ACC112 (cell line): ENCODE measurements around the gene SEC11A.

Source experiments
- H2AFZ ChIP-seq: fragments of 200-600 bp; sonication (generic); one replicate; pipeline ENCODE4 v1.6.0; 2017; ENCODE audit warnings: antibody characterized with exemption, low read length; ENCODE audit not compliant: unreplicated experiment
- H3K27ac ChIP-seq: fragments of 200-600 bp; sonication (generic); 2 replicates; pipeline ENCODE4 v1.5.1; 2014; ENCODE audit warnings: low read depth, mild to moderate bottlenecking, antibody characterized with exemption, low read length, moderate library complexity
- H3K27me3 ChIP-seq: fragments of 200-600 bp; sonication (generic); 2 replicates; pipeline ENCODE4 v1.6.1; 2014; ENCODE audit warnings: mild to moderate bottlenecking, antibody characterized with exemption, low read length, moderate library complexity, mixed read lengths; ENCODE audit not compliant: insufficient read depth
- H3K36me3 ChIP-seq: fragments of 200-600 bp; sonication (generic); 2 replicates; pipeline ENCODE4 v1.6.1; 2016; ENCODE audit warnings: mild to moderate bottlenecking, antibody characterized with exemption, low read length, moderate library complexity, mixed read lengths; ENCODE audit not compliant: insufficient read depth
- H3K4me1 ChIP-seq: fragments of 200-600 bp; sonication (generic); one replicate; pipeline ENCODE4 v1.6.1; 2016; ENCODE audit warnings: low read length, mixed read lengths; ENCODE audit not compliant: insufficient read depth, unreplicated experiment, control insufficient read depth
- H3K4me3 ChIP-seq: fragments of 200-600 bp; sonication (generic); 2 replicates; pipeline ENCODE4 v1.5.1; 2014; ENCODE audit warnings: mild to moderate bottlenecking, low read depth, low read length
- H3K79me2 ChIP-seq: fragments of 200-600 bp; sonication (generic); one replicate; pipeline ENCODE4 v1.6.0; 2016; ENCODE audit warnings: low read length; ENCODE audit not compliant: control insufficient read depth, unreplicated experiment, insufficient read depth

The SEC11A gene

DNA sequence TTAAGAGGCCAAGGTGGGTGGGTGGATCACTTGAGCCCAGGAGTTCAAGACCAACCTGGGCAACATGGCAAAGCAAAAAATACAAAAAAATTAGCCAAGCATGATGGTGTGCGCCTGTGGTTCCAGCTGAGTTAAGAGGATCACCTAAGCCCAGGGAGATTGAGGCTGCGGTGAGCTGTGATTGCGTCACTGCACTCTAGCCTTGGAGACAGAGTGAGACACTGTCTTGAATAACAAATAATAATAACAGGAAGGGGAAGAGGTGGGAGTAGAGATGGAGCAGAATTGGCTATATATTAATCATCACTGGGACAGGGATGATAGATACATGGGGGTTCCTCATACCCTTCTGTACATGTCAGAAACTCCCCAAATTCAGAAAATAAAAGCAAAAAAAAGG lies 34.1 kb downstream of the SEC11A start:
- H3K4me1 ChIP-seq = peaks cover 38% of the 10 kb centered on the region

DNA sequence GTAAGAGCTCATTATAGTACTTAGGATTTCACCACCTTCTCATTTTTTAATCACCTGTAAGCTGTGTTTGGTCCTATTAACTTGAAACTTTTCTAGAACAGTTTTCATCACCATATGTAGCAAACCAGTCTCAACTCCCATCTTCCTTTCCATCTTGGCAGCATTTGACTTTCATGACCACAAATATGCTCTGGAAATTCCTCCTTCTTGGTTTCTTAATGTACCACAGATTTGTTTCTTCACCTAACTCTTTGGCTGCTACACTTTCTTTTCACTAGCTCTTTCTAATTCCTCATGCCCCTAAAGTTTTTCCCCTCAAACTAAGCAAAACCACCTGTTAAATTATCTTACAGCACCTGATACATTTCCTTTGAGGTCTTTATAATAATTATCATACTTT lies 44.7 kb downstream of the SEC11A start:
- H3K36me3 ChIP-seq = peaks cover 28% of the 10 kb centered on the region
- H2AFZ ChIP-seq = no peak overlapping the region

More for the DNA sequence above, 34.1 kb downstream of the SEC11A start:
- peak overlapping the region; percentile 68 for H3K27ac ChIP-seq
- H3K4me3 ChIP-seq = no peak overlapping the region
- peaks cover 14% of the 10 kb centered on the region for H3K79me2 ChIP-seq
- no peak overlapping the region for H2AFZ ChIP-seq
- H3K27me3 ChIP-seq = no peaks in the 10 kb centered on the region
- peaks cover 14% of the 10 kb centered on the region; the same call in 1 of the 2 replicates for H3K36me3 ChIP-seq

DNA sequence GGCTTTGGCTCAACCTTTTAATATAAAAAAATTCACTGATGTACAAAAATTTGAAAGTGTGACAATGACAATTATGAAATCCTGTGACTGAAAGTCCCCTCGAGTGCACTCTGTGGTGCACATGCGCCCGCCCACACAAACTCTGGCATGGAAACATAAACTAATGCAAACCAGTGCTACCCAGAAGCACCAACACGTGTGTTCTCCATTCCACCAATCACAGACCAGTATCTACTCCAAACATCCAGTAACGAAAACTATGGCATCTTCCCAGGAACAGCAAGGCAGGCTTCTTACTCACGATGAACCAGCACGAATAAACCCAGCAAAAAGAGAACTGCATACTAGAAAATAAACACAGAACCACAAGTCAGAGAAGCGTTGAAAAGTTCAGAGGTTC lies 46.2 kb downstream of the SEC11A start:
- Histone ChIP-seq H3K27ac (peak overlapping the region; percentile 77), H3K4me1 (peaks cover 28% of the 10 kb centered on the region), H3K4me3 (no peak overlapping the region), H2AFZ (no peak overlapping the region), H3K27me3 (no peaks in the 10 kb centered on the region), H3K36me3 (peaks cover 33% of the 10 kb centered on the region), H3K79me2 (peaks cover 8% of the 10 kb centered on the region)

More for the DNA sequence above, 44.7 kb downstream of the SEC11A start:
- Histone ChIP-seq H3K79me2 (peaks cover 8% of the 10 kb centered on the region), H3K27ac (peak overlapping the region; percentile 69), H3K4me3 (no peak overlapping the region), H3K27me3 (no peaks in the 10 kb centered on the region), H3K4me1 (peaks cover 28% of the 10 kb centered on the region)

DNA sequence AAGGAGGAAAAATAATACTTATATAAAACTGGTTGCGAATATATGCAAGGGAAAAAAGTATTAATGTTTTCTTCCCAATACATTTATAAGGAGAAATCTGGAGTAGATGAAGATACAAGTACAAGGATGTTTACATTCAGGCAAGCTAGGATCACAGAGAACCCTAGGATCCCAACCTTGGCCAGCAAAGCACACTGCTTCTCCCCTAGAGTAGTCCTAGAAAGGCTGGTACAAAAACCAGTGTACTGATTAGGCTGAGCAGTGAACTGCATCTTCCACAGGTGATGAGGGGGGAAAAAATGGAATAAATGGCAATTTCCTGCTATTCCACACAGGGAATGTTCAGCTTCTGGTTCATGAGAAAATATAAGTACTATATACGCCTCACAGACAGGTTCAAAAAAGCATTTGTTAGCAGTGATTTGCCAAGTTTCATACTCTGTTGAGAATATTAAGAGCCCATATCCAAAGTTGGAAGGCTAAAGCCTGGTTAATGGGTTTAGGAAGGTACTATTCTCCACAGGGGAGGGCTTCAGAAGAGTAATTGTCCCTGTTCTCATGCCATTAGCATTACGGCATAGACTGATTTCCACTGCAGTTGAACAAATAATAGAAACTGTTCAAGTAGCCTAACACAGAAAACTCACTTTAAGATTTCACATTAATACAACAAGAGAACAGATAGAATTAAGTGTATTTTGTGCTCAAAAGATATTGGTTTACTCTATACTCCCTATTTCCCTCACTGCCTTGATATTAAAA lies 47.5 kb downstream of the SEC11A start:
- H2AFZ ChIP-seq = no peak overlapping the region
- H3K36me3 ChIP-seq = peaks cover 29% of the 10 kb centered on the region
- H3K4me1 ChIP-seq = peaks cover 28% of the 10 kb centered on the region
- H3K27ac ChIP-seq = peak overlapping the region; percentile 61
- peaks cover 8% of the 10 kb centered on the region for H3K79me2 ChIP-seq
- H3K27me3 ChIP-seq = no peaks in the 10 kb centered on the region
- no peak overlapping the region for H3K4me3 ChIP-seq

DNA sequence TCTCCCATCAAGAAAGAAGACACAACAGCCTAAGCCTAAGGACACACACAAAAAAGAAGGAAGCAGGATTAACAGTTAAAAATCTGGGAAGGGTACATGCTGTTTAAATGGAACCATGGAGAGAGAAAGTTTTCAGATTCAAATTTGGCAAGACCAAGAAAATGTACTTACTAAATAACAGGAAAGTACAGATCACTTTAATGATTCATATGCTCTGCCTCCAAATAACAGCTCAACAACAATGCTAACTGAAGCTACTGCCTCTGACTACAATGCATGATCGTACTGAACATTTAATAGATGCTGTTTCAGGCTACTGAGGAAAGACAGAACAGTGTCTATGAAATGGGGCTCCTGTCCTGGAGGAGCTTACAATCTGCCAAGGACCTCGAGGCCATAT lies 49.6 kb downstream of the SEC11A start:
- Histone ChIP-seq H3K36me3 (peaks cover 29% of the 10 kb centered on the region), H3K27me3 (no peaks in the 10 kb centered on the region), H2AFZ (no peak overlapping the region)

DNA sequence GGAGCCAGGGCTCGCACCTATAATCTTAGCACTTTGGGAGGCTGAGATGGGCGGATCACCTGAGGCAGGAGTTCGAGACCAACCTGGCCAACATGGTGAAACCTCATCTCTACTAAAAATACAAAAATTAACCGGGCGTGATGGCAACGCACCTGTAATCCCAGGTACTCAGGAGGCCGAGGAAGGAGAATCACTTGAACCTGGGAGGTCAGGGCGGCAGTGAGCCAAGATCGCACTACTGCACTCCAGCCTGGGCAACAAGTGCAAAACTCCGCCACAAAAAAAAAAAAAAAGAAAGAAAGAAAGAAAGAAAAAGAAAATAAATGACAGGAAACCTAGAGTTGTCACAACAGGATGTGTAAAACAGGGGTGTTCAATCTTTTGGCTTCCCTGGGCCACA lies 54.9 kb downstream of the SEC11A start:
- Histone ChIP-seq H3K27me3 (no peaks in the 10 kb centered on the region), H3K4me1 (peaks cover 14% of the 10 kb centered on the region), H3K79me2 (no peaks in the 10 kb centered on the region), H2AFZ (no peak overlapping the region), H3K36me3 (peaks cover 7% of the 10 kb centered on the region), H3K27ac (no peak overlapping the region), H3K4me3 (no peak overlapping the region)

More for the DNA sequence above, 49.6 kb downstream of the SEC11A start:
- no peak overlapping the region for H3K4me3 ChIP-seq
- H3K4me1 ChIP-seq = peaks cover 20% of the 10 kb centered on the region
- peaks cover 8% of the 10 kb centered on the region for H3K79me2 ChIP-seq
- H3K27ac ChIP-seq = no peak overlapping the region

DNA sequence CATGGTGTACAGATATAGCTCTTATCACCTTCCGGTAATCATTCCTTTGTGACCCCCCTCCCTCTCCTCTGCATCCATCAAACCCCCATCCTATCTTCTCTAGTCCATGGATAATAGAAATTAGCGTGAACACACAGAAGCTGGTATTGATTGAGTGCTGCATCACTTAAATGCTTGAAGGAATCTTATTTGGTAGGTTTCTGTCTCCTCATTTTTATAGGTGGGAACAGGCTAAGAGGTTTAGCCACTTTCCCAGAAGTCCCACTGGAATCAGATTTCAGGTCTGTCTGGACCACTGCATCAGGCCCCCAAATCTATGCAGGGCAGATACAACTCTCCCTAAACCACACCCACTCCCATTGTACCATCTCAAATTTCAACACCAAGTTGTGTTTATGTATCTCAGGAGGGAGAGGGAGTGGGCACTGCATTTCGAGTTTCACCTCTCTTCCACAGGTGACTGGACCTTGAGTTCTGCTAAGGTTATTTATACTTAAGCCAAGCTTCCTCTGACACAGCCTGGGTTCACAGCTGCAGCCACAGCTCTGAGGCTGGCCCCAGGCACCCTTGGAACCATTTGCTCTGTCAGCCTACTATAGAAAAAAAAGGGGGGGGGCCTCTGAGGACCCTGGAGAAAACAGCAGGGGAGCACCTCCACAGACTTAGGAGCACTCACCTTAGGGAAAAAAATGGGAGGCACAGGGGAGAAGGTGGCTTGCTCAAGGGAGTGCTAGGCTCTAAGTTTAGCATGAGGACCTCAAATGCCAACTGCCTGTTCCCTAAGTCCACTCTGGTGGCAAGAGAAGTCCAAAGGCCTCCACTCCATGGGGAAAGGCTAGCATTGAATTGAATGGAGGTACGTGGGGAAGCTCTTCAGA lies 55.8 kb downstream of the SEC11A start:
- H2AFZ ChIP-seq = no peak overlapping the region
- no peaks in the 10 kb centered on the region for H3K27me3 ChIP-seq
- H3K27ac ChIP-seq = no peak overlapping the region
- H3K4me3 ChIP-seq = no peak overlapping the region
- H3K4me1 ChIP-seq = peaks cover 17% of the 10 kb centered on the region
- H3K36me3 ChIP-seq = no peaks in the 10 kb centered on the region
- H3K79me2 ChIP-seq = no peaks in the 10 kb centered on the region

DNA sequence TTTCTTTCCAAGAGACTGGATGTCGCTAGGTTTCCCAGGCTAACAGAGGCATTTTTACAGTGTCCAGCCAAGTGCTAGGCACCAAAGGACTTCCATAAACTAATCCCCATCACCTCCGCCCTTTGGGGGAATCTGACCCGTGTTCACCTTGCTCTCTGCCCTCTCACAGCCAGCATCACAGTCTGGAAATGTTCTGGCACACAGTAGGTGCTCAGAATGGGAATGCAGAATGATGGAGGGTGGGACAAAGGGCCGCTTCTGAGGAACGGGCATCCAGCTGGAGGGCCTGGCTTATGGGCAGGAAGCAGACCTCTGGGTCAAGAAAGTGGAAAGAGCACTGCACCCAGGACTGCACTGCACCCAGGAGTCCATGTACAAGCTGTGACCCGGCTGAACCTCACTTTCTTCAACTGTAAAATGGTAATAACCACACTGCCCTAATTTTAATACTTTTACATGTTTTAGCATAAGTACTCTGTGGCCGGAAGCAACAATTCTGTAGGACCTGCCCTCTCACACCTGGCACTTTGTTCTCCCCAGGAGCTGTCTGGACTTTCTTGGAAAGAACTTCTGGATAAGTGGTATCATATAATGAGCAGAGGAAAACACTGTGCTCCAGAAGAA lies 57.0 kb downstream of the SEC11A start:
- Histone ChIP-seq H3K27me3 (no peaks in the 10 kb centered on the region), H2AFZ (peak overlapping the region; percentile 84), H3K4me1 (peaks cover 21% of the 10 kb centered on the region), H3K4me3 (peak overlapping the region; percentile 78), H3K79me2 (peaks cover 1% of the 10 kb centered on the region), H3K36me3 (no peaks in the 10 kb centered on the region), H3K27ac (peak overlapping the region; percentile 64; the same call in 1 of the 2 replicates)

DNA sequence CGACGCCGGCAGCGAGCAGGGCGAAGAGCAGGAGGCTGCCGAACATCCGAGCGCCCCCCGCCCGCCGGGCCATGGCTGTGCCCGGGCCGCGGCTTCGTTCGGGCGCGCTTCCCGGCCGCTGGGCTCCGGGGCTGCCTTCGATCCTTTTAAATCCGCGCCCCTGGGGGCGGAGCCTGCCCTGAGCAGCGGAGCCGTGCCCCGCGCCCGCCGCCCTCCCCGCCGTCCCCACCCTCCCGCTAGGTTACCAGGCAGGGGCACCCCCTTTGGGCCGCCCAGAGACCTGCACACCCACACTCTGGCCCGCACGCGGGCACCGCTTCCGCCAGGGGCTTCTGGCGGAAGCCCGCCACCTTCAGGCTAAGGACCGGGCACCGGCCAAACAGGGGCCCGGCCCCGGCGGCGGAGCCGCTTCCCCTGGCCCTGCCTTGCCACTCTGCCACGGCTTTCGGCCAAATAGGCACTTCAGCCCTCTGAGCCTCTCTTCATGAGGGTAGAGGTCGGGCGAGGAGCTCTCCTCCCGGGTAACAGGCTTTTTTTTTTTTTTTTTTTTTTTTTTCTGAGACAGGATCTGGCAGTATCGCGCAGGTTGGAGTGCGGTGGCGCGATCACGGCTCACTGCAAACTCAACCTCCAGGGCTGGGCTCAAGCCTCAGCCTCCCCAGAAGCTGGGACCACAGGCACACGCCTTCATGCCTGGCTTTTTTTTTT lies 57.7 kb downstream of the SEC11A start, which contains the start of gene NMB:
Gene NMB, minus strand, starts transcription at position 120 of the 708 bp plus-strand sequence. Its CDS starts 47 bp downstream, at position 73.
- Histone ChIP-seq H3K79me2 (peaks cover 8% of the 10 kb centered on the region), H3K36me3 (no peaks in the 10 kb centered on the region), H3K4me3 (peak within 1 kb of the TSS; percentile 78), H3K27me3 (no peaks in the 10 kb centered on the region), H2AFZ (peak within 1 kb of the TSS; percentile 84), H3K4me1 (peaks cover 24% of the 10 kb centered on the region), H3K27ac (peak within 1 kb of the TSS; percentile 64; the same call in 1 of the 2 replicates)

DNA sequence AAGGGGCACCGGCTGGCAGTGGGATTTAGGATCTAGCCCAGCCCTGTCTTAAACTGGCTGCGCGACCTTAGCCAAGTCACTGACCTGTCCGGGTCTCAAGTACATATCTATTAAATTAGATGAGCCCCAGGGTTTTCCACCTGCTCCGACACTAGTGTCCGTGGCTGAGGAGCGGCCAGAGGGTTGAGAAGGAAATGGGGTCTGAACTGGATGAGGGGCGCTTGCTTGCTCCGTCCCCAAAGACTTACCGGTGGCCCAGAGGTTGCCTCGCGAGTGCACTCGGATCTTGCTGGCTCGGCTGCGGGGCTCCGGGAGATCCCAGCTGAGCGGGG lies 58.2 kb downstream of the SEC11A start:
- Histone ChIP-seq H3K27ac (no peak overlapping the region), H3K79me2 (peaks cover 13% of the 10 kb centered on the region), H3K27me3 (no peaks in the 10 kb centered on the region), H3K36me3 (no peaks in the 10 kb centered on the region), H3K4me3 (peak overlapping the region; percentile 78), H2AFZ (no peak overlapping the region), H3K4me1 (peaks cover 30% of the 10 kb centered on the region)
